Activated CD8-positive, alpha-beta memory T cell treated with anti-CD3 and anti-CD28 coated beads, Interleukin-2, amount 50 U/mL, for 24 hours (primary cell): ENCODE measurements around the gene OR2G2.

Source experiments
- DNase-seq: peaks from one replicate; pipeline ENCODE4 v3.0.0-alpha.2; 2020; ENCODE audit errors: extremely low read depth

Gene OR2G2

GRCh38 chr1:247588060-247588459 lies at the start of gene OR2G2:
Gene OR2G2, plus strand, starts transcription at chr1:247588360. Its CDS starts 0 bp downstream, at chr1:247588360.
- no peak for DNase-seq

DNA sequence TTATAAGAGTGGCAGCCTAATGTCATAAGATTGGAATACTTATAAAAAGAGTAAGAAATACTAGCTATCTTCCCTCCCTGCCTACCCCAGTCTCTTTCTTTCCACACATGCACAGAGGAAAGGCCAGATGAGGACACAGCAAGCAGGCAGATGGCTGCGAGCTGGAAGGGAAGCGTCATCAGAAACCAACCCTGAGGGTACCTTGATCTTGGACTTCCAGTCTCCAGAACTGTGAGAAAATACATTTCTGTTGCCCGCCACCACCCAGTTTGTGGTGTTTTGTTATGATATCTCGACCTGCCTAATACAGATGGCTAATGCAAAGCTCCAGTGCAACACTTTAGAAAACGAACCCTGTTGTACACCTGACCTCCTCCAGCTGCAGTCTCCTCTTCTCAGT lies 49.6 kb upstream of the OR2G2 start:
- DNase-seq, result no peak

DNA sequence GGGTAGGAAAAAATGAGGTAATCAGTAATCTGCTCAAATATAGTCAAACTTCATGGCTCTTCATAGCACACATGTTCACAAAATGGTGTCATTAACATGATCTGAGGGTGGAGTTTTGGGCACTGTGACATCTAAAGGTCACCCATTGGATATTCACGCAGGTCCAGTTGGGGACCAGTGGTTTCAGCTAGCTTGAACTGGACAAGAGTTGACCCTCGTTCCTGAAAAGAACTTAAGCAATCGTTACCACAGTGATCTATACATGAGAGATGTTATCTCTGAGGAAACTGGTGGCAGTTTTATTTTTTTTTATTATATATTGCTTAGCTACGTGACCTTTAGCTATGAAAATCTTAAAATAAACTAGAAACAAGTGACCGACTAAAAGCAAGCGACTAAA lies 48.9 kb upstream of the OR2G2 start:
- no peak for DNase-seq

- DNase-seq, result no peak
Observed at GRCh38 chr1:247540581-247540980, 47.6 kb upstream of the OR2G2 start.

DNA sequence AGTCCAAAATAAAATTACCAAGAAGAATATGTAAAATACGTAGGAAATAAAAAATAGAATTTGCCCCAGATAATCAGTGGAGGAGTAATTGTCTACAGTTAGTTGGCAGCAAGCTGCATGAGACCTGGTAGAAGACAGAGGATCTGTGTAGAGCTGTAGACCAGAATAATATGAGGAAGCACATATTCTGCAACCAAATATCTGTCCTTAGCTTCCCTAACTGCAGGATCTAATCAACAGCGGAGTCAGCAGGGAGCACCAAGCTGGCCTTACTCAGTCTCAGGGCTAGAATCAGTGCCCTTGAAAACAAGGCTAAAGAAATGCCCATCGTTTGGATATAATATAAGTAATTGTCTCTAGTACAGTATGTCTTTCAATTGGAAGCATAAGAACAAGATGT lies 45.3 kb upstream of the OR2G2 start:
- no peak for DNase-seq

GRCh38 chr1:247548092-247548491 lies 40.1 kb upstream of the OR2G2 start:
- DNase-seq, result no peak

GRCh38 chr1:247548769-247549182 lies 39.4 kb upstream of the OR2G2 start, which contains the start of gene GCSAML:
Gene GCSAML, plus strand, starts transcription at chr1:247549134. Its CDS starts 58 bp downstream, at chr1:247549192.
- no peak for DNase-seq

DNA sequence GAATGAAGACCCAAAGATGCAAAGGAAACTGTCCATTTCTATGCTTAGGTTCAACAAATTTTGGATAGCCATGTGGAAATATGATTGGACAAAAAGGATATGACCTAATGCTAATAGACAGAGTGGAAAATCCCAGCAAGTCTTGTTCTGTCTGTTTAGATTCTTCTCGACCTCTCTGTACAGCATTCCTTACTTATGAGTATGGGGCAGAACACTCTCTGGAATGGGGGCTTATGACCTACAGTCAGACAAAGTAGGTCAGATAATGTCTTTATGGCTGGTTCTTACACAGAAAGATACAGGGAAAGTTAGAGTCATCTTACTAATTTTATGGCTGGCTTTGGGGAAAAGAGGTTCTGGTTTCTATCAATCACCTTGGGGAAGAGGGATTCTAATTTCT lies 36.4 kb upstream of the OR2G2 start:
- DNase-seq, result no peak

DNA sequence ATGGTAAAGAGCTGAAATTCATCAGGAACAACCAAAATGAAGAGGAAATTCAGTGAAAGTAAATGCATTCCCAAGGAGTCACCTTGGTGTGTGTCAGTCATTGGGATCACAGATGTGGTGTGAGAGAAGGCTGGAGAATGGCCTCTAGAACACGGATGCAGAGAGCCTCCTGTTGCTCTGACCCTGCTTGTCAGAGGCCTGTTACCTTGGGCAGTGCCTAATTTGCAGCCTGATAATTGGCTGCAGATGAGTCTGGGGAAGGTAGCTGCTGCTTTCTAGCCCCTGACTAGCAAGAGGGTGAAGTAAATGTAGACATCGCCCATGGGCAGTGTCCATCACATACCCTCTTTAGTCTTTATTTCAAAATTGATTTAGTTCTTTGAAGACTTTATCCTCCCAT lies 35.9 kb upstream of the OR2G2 start:
- DNase-seq, result no peak

- DNase-seq, result no peak
Observed at GRCh38 chr1:247557926-247558674, 30.1 kb upstream of the OR2G2 start.

GRCh38 chr1:247561711-247562110 lies 26.4 kb upstream of the OR2G2 start:
- DNase-seq, result no peak

DNA sequence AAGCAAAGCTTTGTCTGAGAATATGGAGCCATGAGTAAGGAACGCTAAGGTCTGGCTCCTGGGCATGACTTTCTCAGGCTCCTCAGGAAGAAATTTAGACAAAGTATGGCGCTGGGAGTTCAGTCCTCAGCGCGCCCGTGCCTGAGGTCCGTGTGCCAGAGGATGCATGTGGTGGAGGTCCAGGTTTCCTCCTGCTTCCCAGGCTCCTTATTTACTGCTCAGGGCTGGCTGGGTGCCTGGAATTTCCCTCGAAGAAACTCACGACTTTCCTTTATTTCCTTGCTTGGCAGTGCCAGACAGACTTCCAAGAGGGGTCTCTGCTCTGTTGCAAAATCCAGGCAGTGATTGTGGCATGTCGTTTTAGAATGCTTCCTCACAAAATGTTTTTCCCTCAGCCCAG lies 26.0 kb upstream of the OR2G2 start:
- no peak for DNase-seq

GRCh38 chr1:247574236-247574635 lies 13.9 kb upstream of the OR2G2 start:
- DNase-seq, result no peak

GRCh38 chr1:247574664-247575063 lies 13.5 kb upstream of the OR2G2 start:
- DNase-seq, result no peak

DNA sequence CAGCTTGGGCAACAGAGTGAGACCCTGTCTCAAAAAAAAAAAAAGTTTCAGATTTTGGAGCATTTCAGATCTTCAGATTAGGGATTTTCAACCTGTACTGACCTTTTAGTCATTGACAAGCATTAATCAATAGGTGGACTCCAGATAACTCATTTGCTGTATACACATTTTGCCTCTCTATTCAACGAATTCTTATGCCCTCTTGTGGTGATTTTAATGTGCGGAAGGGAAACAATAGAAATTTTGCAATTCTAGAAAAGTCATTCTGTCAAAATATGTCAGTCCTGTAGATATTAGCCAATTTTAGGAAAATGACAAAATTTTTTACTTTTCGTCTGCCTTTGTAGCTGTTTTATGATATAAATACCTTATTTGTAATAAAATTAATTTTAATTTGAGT lies 11.6 kb upstream of the OR2G2 start:
- DNase-seq, result no peak

GRCh38 chr1:247578946-247579460 lies 9.2 kb upstream of the OR2G2 start:
- no peak for DNase-seq

DNA sequence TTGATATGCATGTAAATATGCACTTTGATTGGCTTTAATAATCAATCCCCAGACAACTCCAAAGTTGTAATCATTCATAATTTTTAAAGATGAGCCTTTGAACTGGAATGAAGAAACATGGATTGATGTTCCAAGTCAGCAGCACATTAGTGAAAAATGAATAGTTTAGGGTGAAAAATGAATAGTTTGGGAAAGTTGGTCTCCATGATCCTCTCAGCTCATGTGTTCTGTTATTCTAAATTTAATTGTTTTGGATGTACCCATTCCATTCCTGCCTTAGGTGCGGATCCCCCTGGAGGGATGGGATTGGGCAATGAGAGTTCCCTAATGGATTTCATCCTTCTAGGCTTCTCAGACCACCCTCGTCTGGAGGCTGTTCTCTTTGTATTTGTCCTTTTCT lies 17.1 kb downstream of the OR2G2 start, which contains the start of gene OR2G3:
TSS of gene OR2G3 (plus strand) at position 301 of the 400 bp plus-strand sequence. CDS start at position 301, 0 bp downstream.
- no peak for DNase-seq

- DNase-seq, result no peak
Observed at GRCh38 chr1:247613405-247613804, 25.2 kb downstream of the OR2G2 start.

- DNase-seq, result no peak
Observed at GRCh38 chr1:247614625-247615024, 26.5 kb downstream of the OR2G2 start.

GRCh38 chr1:247627951-247628350 lies 39.8 kb downstream of the OR2G2 start:
- DNase-seq, result no peak

GRCh38 chr1:247638011-247638410 lies 49.9 kb downstream of the OR2G2 start:
- DNase-seq, result no peak

GRCh38 chr1:247638781-247639180 lies 50.6 kb downstream of the OR2G2 start:
- no peak for DNase-seq
